GM12873 (cell line): ENCODE data around the gene KIF4A.

Source experiments
- TF ChIP-seq, protein P1 (sequence below): IDR thresholded peaks from 2 replicates; pipeline ENCODE4 v1.5.1; 2012; ENCODE audit warnings: low read depth, mild to moderate bottlenecking, moderate library complexity, low read length, control low read depth; ENCODE audit not compliant: insufficient read depth; ENCODE audit errors: missing control alignments

The KIF4A gene, protein sequence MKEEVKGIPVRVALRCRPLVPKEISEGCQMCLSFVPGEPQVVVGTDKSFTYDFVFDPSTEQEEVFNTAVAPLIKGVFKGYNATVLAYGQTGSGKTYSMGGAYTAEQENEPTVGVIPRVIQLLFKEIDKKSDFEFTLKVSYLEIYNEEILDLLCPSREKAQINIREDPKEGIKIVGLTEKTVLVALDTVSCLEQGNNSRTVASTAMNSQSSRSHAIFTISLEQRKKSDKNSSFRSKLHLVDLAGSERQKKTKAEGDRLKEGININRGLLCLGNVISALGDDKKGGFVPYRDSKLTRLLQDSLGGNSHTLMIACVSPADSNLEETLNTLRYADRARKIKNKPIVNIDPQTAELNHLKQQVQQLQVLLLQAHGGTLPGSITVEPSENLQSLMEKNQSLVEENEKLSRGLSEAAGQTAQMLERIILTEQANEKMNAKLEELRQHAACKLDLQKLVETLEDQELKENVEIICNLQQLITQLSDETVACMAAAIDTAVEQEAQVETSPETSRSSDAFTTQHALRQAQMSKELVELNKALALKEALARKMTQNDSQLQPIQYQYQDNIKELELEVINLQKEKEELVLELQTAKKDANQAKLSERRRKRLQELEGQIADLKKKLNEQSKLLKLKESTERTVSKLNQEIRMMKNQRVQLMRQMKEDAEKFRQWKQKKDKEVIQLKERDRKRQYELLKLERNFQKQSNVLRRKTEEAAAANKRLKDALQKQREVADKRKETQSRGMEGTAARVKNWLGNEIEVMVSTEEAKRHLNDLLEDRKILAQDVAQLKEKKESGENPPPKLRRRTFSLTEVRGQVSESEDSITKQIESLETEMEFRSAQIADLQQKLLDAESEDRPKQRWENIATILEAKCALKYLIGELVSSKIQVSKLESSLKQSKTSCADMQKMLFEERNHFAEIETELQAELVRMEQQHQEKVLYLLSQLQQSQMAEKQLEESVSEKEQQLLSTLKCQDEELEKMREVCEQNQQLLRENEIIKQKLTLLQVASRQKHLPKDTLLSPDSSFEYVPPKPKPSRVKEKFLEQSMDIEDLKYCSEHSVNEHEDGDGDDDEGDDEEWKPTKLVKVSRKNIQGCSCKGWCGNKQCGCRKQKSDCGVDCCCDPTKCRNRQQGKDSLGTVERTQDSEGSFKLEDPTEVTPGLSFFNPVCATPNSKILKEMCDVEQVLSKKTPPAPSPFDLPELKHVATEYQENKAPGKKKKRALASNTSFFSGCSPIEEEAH

DNA sequence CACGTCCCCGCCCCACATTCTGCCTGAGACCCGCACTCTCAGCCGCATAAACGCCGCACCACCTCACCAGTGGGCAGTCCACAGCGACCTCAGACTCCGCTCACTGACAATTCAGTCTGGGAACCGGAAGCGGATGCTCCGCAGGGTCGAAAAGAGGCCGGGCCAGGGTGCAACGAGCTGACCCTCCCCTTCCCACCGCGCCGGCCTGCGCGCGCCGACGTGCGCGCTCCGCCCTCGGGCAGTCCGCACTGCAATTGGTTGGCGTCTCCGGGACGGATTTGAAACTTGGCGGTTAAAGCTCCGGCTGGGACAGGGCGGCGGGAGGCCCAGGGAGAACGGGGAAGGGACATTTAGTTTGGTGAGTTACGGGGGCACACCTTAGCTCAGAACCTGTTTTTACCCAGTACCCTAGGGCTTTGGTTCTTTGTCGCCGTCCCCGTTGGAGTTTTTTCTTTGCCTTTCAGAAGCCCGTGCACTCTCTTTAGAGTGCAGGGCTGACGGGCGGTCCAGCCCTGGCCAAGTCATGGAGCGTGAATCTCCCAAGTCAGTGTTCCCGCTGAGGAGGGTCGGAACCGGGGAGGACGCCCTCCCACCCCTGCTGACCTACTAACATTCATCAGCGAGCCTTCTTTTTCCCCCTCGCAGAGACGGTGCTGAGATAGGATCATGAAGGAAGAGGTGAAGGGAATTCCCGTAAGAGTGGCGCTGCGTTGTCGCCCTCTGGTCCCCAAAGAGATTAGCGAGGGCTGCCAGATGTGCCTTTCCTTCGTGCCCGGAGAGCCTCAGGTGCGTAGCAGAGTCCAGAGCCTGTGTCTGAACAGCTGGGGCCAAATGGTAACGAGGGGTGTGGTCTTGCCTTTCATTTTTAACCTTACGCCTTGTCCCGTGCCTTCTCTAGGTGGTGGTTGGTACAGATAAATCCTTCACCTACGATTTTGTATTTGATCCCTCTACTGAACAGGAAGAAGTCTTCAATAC is at the start of gene KIF4A, which contains the start of gene PDZD11:
TSS of gene KIF4A (plus strand) at position 312 of the 978 bp plus-strand sequence. CDS start at position 667, 355 bp downstream.
TSS of gene PDZD11 (minus strand) at position 135 of the 978 bp plus-strand sequence. CDS start 586 bp downstream, outside the sequence.
- TF ChIP-seq, protein P1, sequence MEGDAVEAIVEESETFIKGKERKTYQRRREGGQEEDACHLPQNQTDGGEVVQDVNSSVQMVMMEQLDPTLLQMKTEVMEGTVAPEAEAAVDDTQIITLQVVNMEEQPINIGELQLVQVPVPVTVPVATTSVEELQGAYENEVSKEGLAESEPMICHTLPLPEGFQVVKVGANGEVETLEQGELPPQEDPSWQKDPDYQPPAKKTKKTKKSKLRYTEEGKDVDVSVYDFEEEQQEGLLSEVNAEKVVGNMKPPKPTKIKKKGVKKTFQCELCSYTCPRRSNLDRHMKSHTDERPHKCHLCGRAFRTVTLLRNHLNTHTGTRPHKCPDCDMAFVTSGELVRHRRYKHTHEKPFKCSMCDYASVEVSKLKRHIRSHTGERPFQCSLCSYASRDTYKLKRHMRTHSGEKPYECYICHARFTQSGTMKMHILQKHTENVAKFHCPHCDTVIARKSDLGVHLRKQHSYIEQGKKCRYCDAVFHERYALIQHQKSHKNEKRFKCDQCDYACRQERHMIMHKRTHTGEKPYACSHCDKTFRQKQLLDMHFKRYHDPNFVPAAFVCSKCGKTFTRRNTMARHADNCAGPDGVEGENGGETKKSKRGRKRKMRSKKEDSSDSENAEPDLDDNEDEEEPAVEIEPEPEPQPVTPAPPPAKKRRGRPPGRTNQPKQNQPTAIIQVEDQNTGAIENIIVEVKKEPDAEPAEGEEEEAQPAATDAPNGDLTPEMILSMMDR, result no peak

GRCh38 chrX:70240751-70241150 is 49.2 kb upstream of the KIF4A start:
- TF ChIP-seq, protein P1, result no peak

DNA sequence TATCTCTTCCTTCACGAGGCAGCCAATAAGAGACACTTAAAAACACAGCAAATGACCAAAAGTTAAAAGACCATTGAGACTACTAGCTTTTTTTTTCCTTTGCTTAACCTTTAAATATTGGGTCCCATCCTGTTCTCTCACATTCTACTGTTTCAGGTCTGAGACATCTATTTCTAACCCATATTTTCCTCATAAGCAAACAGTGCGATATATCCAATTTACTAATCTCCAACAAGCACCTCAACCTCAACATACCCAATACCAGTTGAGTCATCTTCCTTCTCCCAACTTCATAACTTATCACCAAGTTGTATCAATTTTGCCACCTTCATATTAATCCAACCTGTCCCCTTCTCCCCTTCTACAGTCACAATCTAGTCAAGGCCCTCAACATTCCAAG is 48.4 kb upstream of the KIF4A start:
- TF ChIP-seq, protein P1, result no peak

GRCh38 chrX:70244881-70245280 is 45.0 kb upstream of the KIF4A start:
- TF ChIP-seq, protein P1, result no peak

GRCh38 chrX:70247252-70247651 is 42.7 kb upstream of the KIF4A start:
- TF ChIP-seq, protein P1, result no peak

- TF ChIP-seq, protein P1, result no peak
Measured at GRCh38 chrX:70252491-70252890, 37.4 kb upstream of the KIF4A start.
